HG03469 (cell line): ENCODE results near the gene TRABD2B.

Source experiments
- ATAC-seq: cut with Tn5 transposase; IDR thresholded peaks from one replicate; pipeline ENCODE4 v1.9.1; 2021; ENCODE audit warnings: mild to moderate bottlenecking, moderate library complexity, moderate number of reproducible peaks; ENCODE audit not compliant: unreplicated experiment

Gene TRABD2B

DNA sequence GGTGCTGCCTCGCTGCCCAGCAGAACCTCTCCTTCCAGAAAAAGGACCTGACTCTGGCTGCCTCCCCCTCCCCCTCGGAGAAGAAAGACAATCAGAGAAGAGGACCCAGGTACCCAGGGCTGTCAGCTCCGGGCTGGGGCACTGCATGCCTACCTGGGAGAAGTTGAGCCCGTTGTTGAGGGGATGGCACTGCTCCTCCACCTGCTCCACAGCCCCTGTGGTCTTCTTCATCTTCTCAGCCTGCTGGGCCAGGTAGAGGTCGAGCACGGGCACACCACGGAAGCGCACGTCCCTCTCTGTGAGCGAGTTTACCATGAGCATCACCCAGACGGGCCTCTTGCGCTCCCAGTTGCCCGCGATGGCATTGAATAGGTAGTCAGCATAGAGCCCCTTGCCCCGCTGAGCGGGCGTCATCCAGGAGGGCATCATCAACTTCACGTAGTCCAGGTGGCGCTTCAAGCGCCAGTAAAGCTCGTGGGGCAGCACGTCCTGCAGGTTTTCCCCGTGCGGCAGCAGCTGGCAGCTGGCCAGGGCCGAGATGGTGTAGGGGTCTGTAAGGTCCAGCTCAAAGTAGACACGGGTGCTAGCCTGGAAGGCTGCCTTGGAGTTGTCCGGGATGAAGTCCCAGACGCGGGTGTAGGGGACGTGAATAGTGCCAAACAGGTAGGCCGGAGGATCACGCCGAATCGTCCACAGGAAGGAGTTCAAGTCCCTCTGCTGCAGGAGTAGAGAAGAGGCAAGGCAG is 3.1 kb downstream of the TRABD2B start:
- ATAC-seq = no peak

DNA sequence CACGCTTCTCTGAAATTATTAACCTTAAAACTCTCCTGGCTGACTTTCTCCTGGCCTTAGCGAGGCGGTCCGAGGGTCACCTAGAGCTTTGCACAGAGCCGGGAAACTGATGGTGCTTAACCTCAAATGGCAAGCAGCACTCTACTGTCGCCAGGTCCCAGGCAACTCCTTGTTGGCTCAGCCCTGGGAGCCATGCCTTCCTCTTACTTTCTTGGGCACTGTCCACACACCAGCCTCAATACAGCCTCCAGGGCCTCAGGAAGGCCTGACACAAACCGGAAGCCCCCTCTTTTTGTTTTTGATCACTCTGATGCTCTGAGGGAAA is 3.8 kb downstream of the TRABD2B start:
- ATAC-seq = no peak

GRCh38 chr1:47992720-47993415 is 4.3 kb downstream of the TRABD2B start:
- no peak for ATAC-seq

DNA sequence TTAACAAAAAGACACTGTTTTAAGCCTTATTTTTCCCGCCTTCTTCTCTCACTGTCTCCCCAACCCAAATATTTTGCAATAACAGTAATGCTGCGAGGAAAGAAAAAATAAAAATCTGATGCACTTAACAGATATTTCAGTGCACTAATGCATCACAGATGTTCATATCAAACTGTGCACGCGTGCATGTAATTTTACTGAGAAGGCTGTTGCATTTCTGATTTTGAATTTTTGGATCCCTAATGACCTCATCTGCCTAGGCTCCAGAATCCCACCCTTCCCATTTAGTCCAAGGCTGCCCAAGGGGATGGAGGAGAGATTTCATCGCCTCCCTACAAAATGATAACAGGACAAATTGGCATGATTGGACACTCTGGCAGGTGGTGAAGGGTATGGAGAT is 5.5 kb downstream of the TRABD2B start:
- ATAC-seq = no peak

GRCh38 chr1:47991187-47991586 is 6.0 kb downstream of the TRABD2B start:
- ATAC-seq = no peak

GRCh38 chr1:47990286-47990685 is 6.9 kb downstream of the TRABD2B start:
- no peak for ATAC-seq

DNA sequence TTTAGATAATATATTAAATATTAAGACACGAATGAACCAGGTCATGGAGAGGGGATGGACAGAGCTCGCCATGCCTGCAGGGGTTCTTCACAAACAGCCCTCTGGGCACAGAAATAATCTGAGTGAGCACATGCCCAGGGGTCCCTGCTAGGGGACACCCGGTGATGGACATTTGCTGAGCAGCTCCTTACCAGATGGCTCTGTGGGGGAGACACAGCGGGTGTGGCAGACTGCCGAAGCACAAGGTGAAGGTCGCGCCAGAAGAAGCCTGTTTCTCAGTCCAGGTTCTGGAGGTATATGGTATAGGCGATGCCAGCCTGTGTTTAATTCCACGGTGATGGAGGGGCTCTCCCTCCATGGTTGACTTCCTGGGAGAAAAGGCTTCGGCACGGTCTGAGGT is 9.6 kb downstream of the TRABD2B start:
- ATAC-seq = no peak

GRCh38 chr1:47986761-47987200 is 10.4 kb downstream of the TRABD2B start:
- no peak for ATAC-seq

GRCh38 chr1:47985018-47985417 is 12.2 kb downstream of the TRABD2B start:
- no peak for ATAC-seq

GRCh38 chr1:47984175-47984789 is 12.9 kb downstream of the TRABD2B start:
- no peak for ATAC-seq

DNA sequence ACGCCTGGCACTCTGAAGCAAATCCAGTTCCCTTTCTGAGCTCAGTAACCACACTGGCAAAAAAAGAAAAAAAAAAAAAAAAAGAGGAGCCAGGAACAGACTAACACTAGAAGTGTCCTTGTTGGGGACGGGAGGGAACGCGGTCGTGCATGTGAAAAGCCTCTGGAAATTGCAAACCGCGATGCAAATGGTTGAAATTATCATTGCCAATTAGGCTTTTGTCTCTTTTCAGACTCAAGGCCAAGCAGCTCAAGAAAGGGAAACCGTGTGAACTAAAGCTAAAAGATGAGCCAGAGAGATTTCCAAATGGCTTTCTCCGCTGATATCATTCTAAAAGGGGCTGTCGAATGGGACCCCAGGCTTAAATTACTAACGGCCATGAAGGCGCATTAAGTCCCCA is 13.5 kb downstream of the TRABD2B start:
- no peak for ATAC-seq

DNA sequence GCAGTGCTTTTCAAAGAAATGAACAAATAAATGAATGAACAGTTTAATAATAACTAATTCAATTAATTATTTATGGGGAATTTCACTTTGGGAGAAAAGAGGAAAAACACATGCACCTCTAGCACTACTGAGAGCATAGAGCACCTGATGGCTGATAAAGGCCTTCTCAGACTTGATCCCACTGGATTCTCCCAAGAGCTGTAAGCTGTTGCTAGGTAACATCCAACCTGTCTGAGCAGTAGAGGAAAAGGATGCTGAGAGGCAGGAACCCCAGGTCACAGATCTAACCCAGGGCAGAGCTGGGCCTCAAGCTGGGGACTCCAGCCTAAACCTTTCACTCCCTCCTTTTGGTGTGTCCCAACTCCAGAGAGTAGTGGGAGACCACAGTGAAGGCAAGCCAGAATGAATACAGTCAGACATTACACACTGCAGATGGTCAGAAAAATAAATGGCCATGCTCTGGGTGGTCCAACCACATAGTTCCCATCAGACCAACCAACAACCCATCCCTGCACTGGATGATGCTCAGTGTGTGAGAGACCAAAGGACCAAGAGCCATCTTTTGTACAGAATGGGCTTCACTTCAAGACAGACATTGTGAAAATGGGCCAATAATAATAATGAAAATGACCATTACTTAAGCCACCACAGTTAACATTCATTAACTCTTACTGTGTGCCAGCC is 15.4 kb downstream of the TRABD2B start:
- no peak for ATAC-seq

GRCh38 chr1:47980501-47980900 is 16.7 kb downstream of the TRABD2B start:
- ATAC-seq = no peak

GRCh38 chr1:47979724-47980123 is 17.5 kb downstream of the TRABD2B start:
- ATAC-seq = no peak

DNA sequence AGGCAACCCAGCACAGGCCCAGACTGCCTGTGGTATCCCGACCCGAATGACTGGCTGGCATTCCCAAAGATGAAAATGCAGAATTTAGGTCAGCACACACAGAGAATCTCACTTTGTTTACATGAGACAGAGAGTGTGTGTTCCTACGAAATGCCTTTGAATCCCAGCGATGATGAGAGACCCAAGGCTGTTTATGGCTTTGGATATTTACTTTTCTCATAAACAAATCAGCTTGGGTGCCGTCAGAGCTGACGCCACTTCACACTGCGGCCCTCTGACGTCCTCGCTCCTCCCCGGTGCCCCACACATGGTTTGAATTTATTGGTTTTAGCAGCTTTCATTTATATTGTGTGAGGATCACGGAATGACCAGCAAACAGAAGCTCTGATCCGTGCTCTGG is 18.7 kb downstream of the TRABD2B start:
- ATAC-seq = no peak

- ATAC-seq = no peak
Measured at GRCh38 chr1:47976728-47977127, 20.5 kb downstream of the TRABD2B start.

GRCh38 chr1:47976267-47976666 is 20.9 kb downstream of the TRABD2B start:
- no peak for ATAC-seq

- ATAC-seq = no peak
Measured at GRCh38 chr1:47975302-47975921, 21.8 kb downstream of the TRABD2B start.

DNA sequence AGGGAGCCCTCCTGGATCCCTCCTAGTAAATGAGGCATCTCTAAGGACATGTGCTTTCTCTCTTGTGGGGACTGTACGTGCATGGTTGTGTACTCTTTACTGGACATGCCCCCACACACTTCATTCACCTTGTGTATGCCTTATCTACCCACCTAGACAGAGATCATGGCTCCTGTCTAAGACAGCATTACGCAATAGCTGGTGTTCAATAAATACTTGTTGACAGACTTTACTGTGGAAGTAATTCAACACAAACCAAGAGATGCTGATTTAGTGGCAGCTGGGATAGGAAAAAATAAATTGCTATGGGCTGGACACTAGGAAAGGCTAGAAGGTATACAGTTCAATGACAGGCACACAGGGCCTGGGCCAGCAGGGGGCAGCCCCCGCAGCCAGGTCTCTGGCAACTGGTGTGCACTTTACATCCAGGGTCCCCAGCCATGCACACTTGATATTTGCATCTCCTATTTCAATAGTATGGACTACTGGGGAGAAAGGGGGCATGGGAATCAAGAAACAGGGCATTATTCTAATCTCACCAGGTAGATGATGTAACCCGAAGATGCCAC is 24.2 kb downstream of the TRABD2B start:
- ATAC-seq = no peak

GRCh38 chr1:47971385-47972160 is 25.6 kb downstream of the TRABD2B start:
- ATAC-seq = no peak
